Stimulated activated CD4-positive, alpha-beta T cell treated with anti-CD3 and anti-CD28 coated beads, Interleukin-4, amount 100 ng/mL, for 4 hours (primary cell): ENCODE results near the gene RHO.

Experiments
- DNase-seq, 2 experiments: peaks; one replicate each; pipeline ENCODE4 v3.0.0-alpha.2; 2020

Gene RHO

GRCh38 chr3:129584631-129585030 is 56.2 kb downstream of the RHO start:
- DNase-seq, result no peak
